Smooth muscle cell (in vitro differentiated cells): ENCODE results near the gene ZNF488. TPM values are rescaled to one million over a fixed set of nuclear protein-coding genes. Genes with fewer than 3 reads are reported as not detected.

Experiments
- DNase-seq: peaks from one replicate; lab custom pipeline; 2025; ENCODE audit not compliant: unreplicated experiment; lab: John Stamatoyannopoulos, UW
- H2AFZ ChIP-seq: fragments of 200-600 bp; sonication (generic); 2 replicates; pipeline ENCODE4 v1.6.0; 2016; ENCODE audit warnings: antibody characterized with exemption, low read depth, mild to moderate bottlenecking
- H3F3A ChIP-seq: fragments of 200-600 bp; sonication (generic); 2 replicates; pipeline ENCODE4 v1.6.0; 2017; ENCODE audit warnings: antibody characterized with exemption, low read depth
- H3K27ac ChIP-seq: fragments of 200-600 bp; sonication (generic); 2 replicates; pipeline ENCODE4 v1.5.1; 2016; ENCODE audit warnings: low read depth, mild to moderate bottlenecking
- H3K27me3 ChIP-seq: fragments of 200-600 bp; sonication (generic); 2 replicates; pipeline ENCODE4 v1.6.1; 2016; ENCODE audit warnings: low read depth, mild to moderate bottlenecking
- H3K36me3 ChIP-seq: fragments of 200-600 bp; sonication (generic); 2 replicates; pipeline ENCODE4 v1.5.1; 2016; ENCODE audit warnings: low read depth
- H3K4me1 ChIP-seq: fragments of 200-600 bp; sonication (generic); 2 replicates; pipeline ENCODE4 v1.5.1; 2016; ENCODE audit warnings: low read depth
- H3K4me2 ChIP-seq: fragments of 200-600 bp; sonication (generic); 2 replicates; pipeline ENCODE4 v1.6.0; 2016; ENCODE audit warnings: mild to moderate bottlenecking
- H3K4me3 ChIP-seq: fragments of 200-600 bp; sonication (generic); 2 replicates; pipeline ENCODE4 v1.5.1; 2016; ENCODE audit warnings: mild to moderate bottlenecking
- H3K79me2 ChIP-seq: fragments of 200-600 bp; sonication (generic); 2 replicates; pipeline ENCODE4 v1.6.0; 2016; ENCODE audit warnings: low read depth, mild to moderate bottlenecking
- H3K9ac ChIP-seq: fragments of 200-600 bp; sonication (generic); 2 replicates; pipeline ENCODE4 v1.6.0; 2016; ENCODE audit warnings: low read depth
- H3K9me3 ChIP-seq: fragments of 200-600 bp; sonication (generic); replicated peaks from 2 replicates; pipeline ENCODE4 v1.5.1; 2016; ENCODE audit warnings: low read depth
- H4K20me1 ChIP-seq: fragments of 200-600 bp; sonication (generic); 2 replicates; pipeline ENCODE4 v1.6.0; 2016; ENCODE audit warnings: low read depth
- WGBS: methylation state at CpG from one replicate; pipeline ENCODE4 v1.1.7; 2016; ENCODE audit warnings: low lambda C conversion rate; 5-methylcytosine and 5-hydroxymethylcytosine counted together
- polyA plus RNA-seq: library from polyadenylated mRNA; unstranded; fragments of >200 nt; fragmentation: Nextera tagmentation; extraction: Ambion mirVana; gene quantifications from 2 replicates; pipeline ENCODE4 v1.2.1, GENCODE V29; 2016
- total RNA-seq: library from RNA; depleted of rRNA; stranded (reverse); fragments of >200 nt; gene quantifications from 2 replicates; pipeline ENCODE4 v1.2.3, GENCODE V29; 2014
- TF ChIP-seq, protein P1 (sequence below): fragments of 200-600 bp; sonication (generic); IDR thresholded peaks from 2 replicates; pipeline ENCODE4 v1.5.1; 2017; ENCODE audit warnings: borderline replicate concordance, mild to moderate bottlenecking, antibody characterized with exemption; ENCODE audit not compliant: insufficient read depth, poor library complexity, severe bottlenecking

Gene ZNF488
- total and polyA plus RNA-seq, 2 experiments from 2014 or later, result 1.1 TPM; not detected in 1

DNA sequence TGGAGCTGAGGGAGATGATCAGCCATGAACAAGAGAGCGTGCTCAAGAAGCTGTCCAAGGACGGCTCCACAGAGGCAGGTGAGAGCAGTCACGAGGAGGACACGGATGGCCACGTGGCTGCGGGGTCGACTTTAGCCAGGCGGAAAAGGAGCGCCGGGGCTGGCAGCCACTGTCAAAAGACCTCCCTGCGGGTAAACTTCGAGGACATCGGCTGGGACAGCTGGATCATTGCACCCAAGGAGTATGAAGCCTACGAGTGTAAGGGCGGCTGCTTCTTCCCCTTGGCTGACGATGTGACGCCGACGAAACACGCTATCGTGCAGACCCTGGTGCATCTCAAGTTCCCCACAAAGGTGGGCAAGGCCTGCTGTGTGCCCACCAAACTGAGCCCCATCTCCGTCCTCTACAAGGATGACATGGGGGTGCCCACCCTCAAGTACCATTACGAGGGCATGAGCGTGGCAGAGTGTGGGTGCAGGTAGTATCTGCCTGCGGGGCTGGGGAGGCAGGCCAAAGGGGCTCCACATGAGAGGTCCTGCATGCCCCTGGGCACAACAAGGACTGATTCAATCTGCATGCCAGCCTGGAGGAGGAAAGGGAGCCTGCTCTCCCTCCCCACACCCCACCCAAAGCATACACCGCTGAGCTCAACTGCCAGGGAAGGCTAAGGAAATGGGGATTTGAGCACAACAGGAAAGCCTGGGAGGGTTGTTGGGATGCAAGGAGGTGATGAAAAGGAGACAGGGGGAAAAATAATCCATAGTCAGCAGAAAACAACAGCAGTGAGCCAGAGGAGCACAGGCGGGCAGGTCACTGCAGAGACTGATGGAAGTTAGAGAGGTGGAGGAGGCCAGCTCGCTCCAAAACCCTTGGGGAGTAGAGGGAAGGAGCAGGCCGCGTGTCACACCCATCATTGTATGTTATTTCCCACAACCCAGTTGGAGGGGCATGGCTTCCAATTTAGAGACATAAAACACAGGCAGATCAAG lies 58.5 kb downstream of the ZNF488 start:
- no peaks in the 10 kb centered on the region for H3K4me1 ChIP-seq
- H4K20me1 ChIP-seq, result no peaks in the 10 kb centered on the region
- H3K27me3 ChIP-seq, result peaks cover 9% of the 10 kb centered on the region
- H3K9ac ChIP-seq, result no peak overlapping the region
- H3K36me3 ChIP-seq, result no peaks in the 10 kb centered on the region
- no peaks in the 10 kb centered on the region for H3K9me3 ChIP-seq
- no peaks in the 10 kb centered on the region for H3K79me2 ChIP-seq
- TF ChIP-seq, protein P1, sequence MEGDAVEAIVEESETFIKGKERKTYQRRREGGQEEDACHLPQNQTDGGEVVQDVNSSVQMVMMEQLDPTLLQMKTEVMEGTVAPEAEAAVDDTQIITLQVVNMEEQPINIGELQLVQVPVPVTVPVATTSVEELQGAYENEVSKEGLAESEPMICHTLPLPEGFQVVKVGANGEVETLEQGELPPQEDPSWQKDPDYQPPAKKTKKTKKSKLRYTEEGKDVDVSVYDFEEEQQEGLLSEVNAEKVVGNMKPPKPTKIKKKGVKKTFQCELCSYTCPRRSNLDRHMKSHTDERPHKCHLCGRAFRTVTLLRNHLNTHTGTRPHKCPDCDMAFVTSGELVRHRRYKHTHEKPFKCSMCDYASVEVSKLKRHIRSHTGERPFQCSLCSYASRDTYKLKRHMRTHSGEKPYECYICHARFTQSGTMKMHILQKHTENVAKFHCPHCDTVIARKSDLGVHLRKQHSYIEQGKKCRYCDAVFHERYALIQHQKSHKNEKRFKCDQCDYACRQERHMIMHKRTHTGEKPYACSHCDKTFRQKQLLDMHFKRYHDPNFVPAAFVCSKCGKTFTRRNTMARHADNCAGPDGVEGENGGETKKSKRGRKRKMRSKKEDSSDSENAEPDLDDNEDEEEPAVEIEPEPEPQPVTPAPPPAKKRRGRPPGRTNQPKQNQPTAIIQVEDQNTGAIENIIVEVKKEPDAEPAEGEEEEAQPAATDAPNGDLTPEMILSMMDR, result no peak
- no peak overlapping the region for H3K4me2 ChIP-seq
- no peaks in the 10 kb centered on the region for H3F3A ChIP-seq
- no peak overlapping the region for H3K4me3 ChIP-seq
- 94% methylated on average over 30 of the region's 30 CpGs for WGBS
- no peak for DNase-seq
- no peak overlapping the region for H3K27ac ChIP-seq
- H2AFZ ChIP-seq, result no peak overlapping the region

DNA sequence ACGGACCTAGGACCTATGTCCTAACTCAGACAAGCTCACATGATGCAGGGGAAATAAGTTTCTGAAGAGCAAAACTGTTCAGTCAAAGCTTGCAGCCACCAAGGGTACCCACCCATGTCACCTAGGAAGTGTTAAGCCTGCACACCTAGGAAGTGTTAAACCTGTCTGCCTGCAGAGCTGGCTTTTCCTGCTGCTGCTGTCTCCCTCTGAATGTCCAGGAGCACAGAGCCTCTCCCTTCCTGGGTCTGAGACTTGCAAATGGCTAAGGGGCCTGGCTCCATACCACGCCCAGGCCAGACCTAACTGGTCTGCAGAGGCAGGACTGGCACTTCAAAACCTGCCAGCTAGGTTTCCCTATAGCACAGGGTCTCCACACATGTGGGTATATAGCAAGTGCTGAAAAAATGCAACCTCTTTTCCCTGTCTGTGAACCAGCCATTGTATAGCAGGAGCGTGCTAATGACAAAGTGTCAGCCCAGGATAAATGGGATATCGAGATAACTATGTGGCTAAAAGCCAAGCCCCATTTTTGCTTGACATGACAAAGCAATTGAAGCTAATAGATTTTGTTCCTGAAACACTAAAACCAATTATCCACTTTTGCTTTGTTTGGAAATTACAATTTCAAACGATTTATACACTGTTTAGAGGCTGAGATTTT lies 60.3 kb downstream of the ZNF488 start:
- 90% methylated on average over 5 of the region's 5 CpGs for WGBS
- Histone ChIP-seq H3K9me3 (no peaks in the 10 kb centered on the region), H3K4me2 (no peak overlapping the region), H3K79me2 (no peaks in the 10 kb centered on the region), H3K4me1 (no peaks in the 10 kb centered on the region), H3K36me3 (no peaks in the 10 kb centered on the region), H4K20me1 (no peaks in the 10 kb centered on the region), H3K27ac (no peak overlapping the region), H3F3A (no peaks in the 10 kb centered on the region), H3K4me3 (no peak overlapping the region), H3K9ac (no peak overlapping the region), H2AFZ (no peak overlapping the region), H3K27me3 (peaks cover 9% of the 10 kb centered on the region)
- TF ChIP-seq, protein P1, result no peak
- no peak for DNase-seq

DNA sequence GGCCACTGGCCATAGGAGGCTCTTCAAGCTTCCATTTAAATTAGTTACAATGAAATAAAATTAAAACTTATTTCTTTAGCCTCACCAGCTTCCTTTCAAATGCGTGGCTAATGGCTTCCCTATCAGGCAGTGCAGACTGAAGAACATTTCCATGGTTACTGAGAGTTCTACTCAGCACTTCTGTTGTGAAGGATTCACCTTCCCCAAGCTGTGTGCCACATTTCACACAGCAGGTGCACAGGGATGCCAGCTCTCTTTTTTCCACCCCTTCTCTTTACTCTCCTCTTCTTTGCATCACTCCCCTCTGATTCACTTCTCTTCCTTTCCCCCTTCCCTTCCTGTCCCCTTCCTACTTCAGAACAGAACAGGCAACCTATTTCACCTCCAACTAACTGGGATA lies 61.0 kb downstream of the ZNF488 start:
- H3K27ac ChIP-seq, result no peak overlapping the region
- H3K4me3 ChIP-seq, result no peak overlapping the region
- TF ChIP-seq, protein P1, result no peak
- H3K9ac ChIP-seq, result no peak overlapping the region
- H2AFZ ChIP-seq, result no peak overlapping the region
- H3K36me3 ChIP-seq, result no peaks in the 10 kb centered on the region
- peaks cover 9% of the 10 kb centered on the region for H3K27me3 ChIP-seq
- no peak for DNase-seq
- no peaks in the 10 kb centered on the region for H4K20me1 ChIP-seq
- WGBS, result 70% methylated on average over 1 of the region's 1 CpG
- no peaks in the 10 kb centered on the region for H3K4me1 ChIP-seq
- H3F3A ChIP-seq, result no peaks in the 10 kb centered on the region
- H3K9me3 ChIP-seq, result no peaks in the 10 kb centered on the region
- H3K79me2 ChIP-seq, result no peaks in the 10 kb centered on the region
- no peak overlapping the region for H3K4me2 ChIP-seq
